Transverse colon (tissue), 4 donors: ENCODE results near the gene OR6K6. TPM values are rescaled to one million over a fixed set of nuclear protein-coding genes. Genes with fewer than 3 reads are reported as not detected.

ENCODE experiments used
- DNase-seq: peaks from one replicate; pipeline ENCODE4 v3.0.0-alpha.2; 2019
- H3K27ac ChIP-seq, 4 donors: fragments of 200-600 bp; sonication (generic); 2 replicates each; pipeline ENCODE4 v1.5.1; 2016 to 2018; ENCODE audit warnings: inconsistent platforms in 4 of 4
- H3K27me3 ChIP-seq: fragments of 200-600 bp; sonication (generic); 2 replicates; pipeline ENCODE4 v1.5.1; 2017; ENCODE audit warnings: inconsistent platforms
- H3K36me3 ChIP-seq, 4 donors: fragments of 200-600 bp; sonication (generic); 2 replicates each; pipeline ENCODE4 v1.5.1; 2017 to 2019; ENCODE audit warnings: inconsistent platforms in 4 of 4
- H3K4me1 ChIP-seq, 4 donors: fragments of 200-600 bp; sonication (generic); 2 replicates each; pipeline ENCODE4 v1.5.1; 2017 to 2020; ENCODE audit warnings: inconsistent platforms in 4 of 4
- H3K4me3 ChIP-seq, 4 donors: fragments of 200-600 bp; sonication (generic); 1 replicate in 1 of 4; 2 replicates in 3 of 4; pipeline versions ENCODE4 v1.5.1 to v1.6.1; 2017 to 2019; ENCODE audit warnings: inconsistent platforms in 4 of 4
- H3K9me3 ChIP-seq, 2 donors: fragments of 200-600 bp; sonication (generic); 2 replicates each; pipeline ENCODE4 v1.5.1; 2017 to 2019; ENCODE audit warnings: inconsistent platforms in 2 of 2
- EP300 ChIP-seq: sonication (generic); formaldehyde crosslinking; IDR thresholded peaks from one replicate; pipeline ENCODE4 v1.6.1; 2017; ENCODE audit warnings: antibody characterized with exemption, low read depth
- POLR2A ChIP-seq: fragments of 450-650 bp; IDR thresholded peaks from one replicate; pipeline ENCODE4 v1.6.1; 2016; ENCODE audit warnings: antibody characterized with exemption, mild to moderate bottlenecking, moderate library complexity
- POLR2AphosphoS5 ChIP-seq, 3 donors: sonication (generic); formaldehyde crosslinking; IDR thresholded peaks; one replicate each; pipeline ENCODE4 v1.6.1; 2016; ENCODE audit warnings: antibody characterized with exemption in 3 of 3
- WGBS, 2 donors: methylation state at CpG; one replicate each; pipeline ENCODE4 v1.1.5; 2018; ENCODE audit warnings: low coverage in 1 of 2; 5-methylcytosine and 5-hydroxymethylcytosine counted together
- in situ Hi-C, 4 donors: fragments of 200-750 bp; cut with MboI; loops; one replicate each; pipeline versions ENCODE4 v1.15.0 to v1.15.1; 2017; ENCODE audit warnings: low sequenced_read_pairs in 3 of 4, low pct_ligation_motif_present in 1 of 4, low pct_unique_long_range_greater_than_20kb in 1 of 4
- intact Hi-C: fragments of 100-400 bp; cut with DNase I; formaldehyde crosslinking; loops from one replicate; pipeline ENCODE4 v1.15.1; 2023; ENCODE audit warnings: low total_unique reads
- small RNA-seq, 4 donors: library from RNA; depleted of rRNA; stranded (forward); fragments of <200 nt; gene quantifications; one replicate each; pipeline ENCODE3, GENCODE V24; 2016
- total RNA-seq, 4 donors: library from RNA; depleted of rRNA; stranded (reverse); fragments of >200 nt; gene quantifications; one replicate each; pipeline ENCODE4 v1.1.0, GENCODE V29; 2016
- TF ChIP-seq, protein P1 (sequence below), 5 experiments: fragments of 200-600 bp in 3 of 5; fragments of 450-650 bp in 2 of 5; sonication (generic) in 3 of 5; IDR thresholded peaks; 1 replicate in 2 of 5; 2 replicates in 3 of 5; pipeline ENCODE4 v1.5.1; 2016 to 2017; ENCODE audit warnings: antibody characterized with exemption in 5 of 5, inconsistent platforms in 3 of 5, mild to moderate bottlenecking in 2 of 5, moderate library complexity in 1 of 5

OR6K6 gene
- total RNA-seq, 4 donors from 2014 or later, result not detected

DNA sequence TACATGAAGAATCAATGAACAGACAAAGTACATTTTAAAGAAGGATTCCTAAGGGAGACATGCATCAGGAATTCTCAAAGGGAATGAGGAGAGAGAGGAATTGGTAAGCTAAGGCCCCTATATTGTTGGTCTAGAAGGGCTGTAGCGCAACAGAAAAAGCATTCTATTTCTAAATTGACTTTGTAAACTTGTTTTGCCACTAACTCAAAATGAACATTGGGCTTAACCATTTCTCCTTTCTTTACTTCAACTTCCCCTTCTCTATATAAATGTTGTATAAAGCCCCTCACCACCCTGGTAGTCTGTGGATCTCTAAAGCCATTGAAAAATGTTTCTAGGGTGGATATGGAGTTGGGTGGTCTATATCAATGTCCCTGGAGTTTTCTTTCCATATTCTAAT lies 46.9 kb downstream of the OR6K6 start:
- H3K9me3 ChIP-seq, result no peaks in the 10 kb centered on the region
- DNase-seq, result no peak
- TF ChIP-seq EP300 (no peak), POLR2A (no peak), POLR2AphosphoS5 (IDR thresholded peaks at IDR 0.05) (no peak)
- TF ChIP-seq, protein P1, sequence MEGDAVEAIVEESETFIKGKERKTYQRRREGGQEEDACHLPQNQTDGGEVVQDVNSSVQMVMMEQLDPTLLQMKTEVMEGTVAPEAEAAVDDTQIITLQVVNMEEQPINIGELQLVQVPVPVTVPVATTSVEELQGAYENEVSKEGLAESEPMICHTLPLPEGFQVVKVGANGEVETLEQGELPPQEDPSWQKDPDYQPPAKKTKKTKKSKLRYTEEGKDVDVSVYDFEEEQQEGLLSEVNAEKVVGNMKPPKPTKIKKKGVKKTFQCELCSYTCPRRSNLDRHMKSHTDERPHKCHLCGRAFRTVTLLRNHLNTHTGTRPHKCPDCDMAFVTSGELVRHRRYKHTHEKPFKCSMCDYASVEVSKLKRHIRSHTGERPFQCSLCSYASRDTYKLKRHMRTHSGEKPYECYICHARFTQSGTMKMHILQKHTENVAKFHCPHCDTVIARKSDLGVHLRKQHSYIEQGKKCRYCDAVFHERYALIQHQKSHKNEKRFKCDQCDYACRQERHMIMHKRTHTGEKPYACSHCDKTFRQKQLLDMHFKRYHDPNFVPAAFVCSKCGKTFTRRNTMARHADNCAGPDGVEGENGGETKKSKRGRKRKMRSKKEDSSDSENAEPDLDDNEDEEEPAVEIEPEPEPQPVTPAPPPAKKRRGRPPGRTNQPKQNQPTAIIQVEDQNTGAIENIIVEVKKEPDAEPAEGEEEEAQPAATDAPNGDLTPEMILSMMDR (IDR thresholded peaks at IDR 0.05), result no peak
- H3K27ac ChIP-seq, result no peak overlapping the region
- H3K36me3 ChIP-seq, result no peaks in the 10 kb centered on the region
- no peaks in the 10 kb centered on the region for H3K4me1 ChIP-seq
- in situ Hi-C loops, result no loop called here
- no peak overlapping the region for H3K4me3 ChIP-seq
- WGBS, 2 donors, result 87 to 91% methylated on average over 1 of the region's 1 CpG
- intact Hi-C loops, result no loop called here
- H3K27me3 ChIP-seq, result no peaks in the 10 kb centered on the region

DNA sequence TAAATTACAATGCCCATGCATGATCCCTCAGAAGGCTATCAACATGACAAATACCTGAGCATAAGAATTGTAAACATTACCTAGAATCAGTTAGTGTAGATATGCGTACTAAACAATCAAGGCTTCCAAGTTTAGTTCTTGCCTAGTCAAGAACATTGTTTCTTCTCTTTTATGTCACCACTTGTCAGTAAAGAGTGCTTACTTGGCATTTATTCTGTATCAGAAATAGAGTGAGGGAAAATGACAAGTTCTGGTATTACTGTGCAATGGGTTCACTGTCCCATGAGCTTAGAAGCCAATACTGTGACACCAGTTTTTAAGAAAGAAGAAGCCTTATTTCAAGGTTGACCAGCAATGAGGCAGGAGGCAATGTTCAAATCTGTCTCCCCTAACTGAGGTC lies 49.2 kb downstream of the OR6K6 start:
- TF ChIP-seq, protein P1 (IDR thresholded peaks at IDR 0.05), result no peak
- TF ChIP-seq POLR2AphosphoS5 (IDR thresholded peaks at IDR 0.05) (no peak), EP300 (no peak), POLR2A (no peak)
- no peaks in the 10 kb centered on the region for H3K4me1 ChIP-seq
- no peak overlapping the region for H3K27ac ChIP-seq
- no peaks in the 10 kb centered on the region for H3K36me3 ChIP-seq
- no peaks in the 10 kb centered on the region for H3K27me3 ChIP-seq
- H3K4me3 ChIP-seq, result no peak overlapping the region
- H3K9me3 ChIP-seq, result no peaks in the 10 kb centered on the region
- intact Hi-C loops (no loop called here), in situ Hi-C loops (no loop called here)
- WGBS, 2 donors, result 71 to 73% methylated on average over 1 of the region's 1 CpG
- no peak for DNase-seq

Small RNA genes within 50 kb of the gene (small RNA-seq; reads per million reads assigned to genes)
- 0 reads per million in 4 donors for gene OR2AQ1P

Other genes starting within 250 kb of the OR6K6 start
- gene OR6Y1, start 200.3 kb upstream of the OR6K6 start, total RNA-seq, result not detected
- gene OR6P1, start 184.1 kb upstream of the OR6K6 start, total RNA-seq, result not detected
- gene OR10X1, start 174.8 kb upstream of the OR6K6 start, total RNA-seq, result not detected
- not detected for gene OR10Z1, start 149.5 kb upstream of the OR6K6 start, total RNA-seq
- gene SPTA1, start 68.0 kb upstream of the OR6K6 start, total RNA-seq, result under 1 TPM in 1 of 4 donors, not detected in 3; under 0.01 TPM
- not detected for gene OR6K2, start 54.1 kb upstream of the OR6K6 start, total RNA-seq
- gene OR6K3, start 34.0 kb upstream of the OR6K6 start, total RNA-seq, result not detected
- not detected for gene OR6N1, start 17.5 kb downstream of the OR6K6 start, total RNA-seq
- not detected for gene OR6N2, start 26.5 kb downstream of the OR6K6 start, total RNA-seq
- gene MNDA, start 76.6 kb downstream of the OR6K6 start, total RNA-seq, result 1 to 10 TPM in 2 of 4 donors, not detected in 2; 1.4 TPM
- 1 to 10 TPM in 2 of 4 donors, under 1 TPM in 1, not detected in 1; 0.68 to 4.4 (median 1.5) TPM for gene PYHIN1, start 176.8 kb downstream of the OR6K6 start, total RNA-seq